Measurements from ENCODE around the gene RCBTB2. TPM values are rescaled to one million over a fixed set of nuclear protein-coding genes. Genes with fewer than 3 reads are reported as not detected.

Gene RCBTB2
- total RNA-seq, 4 donors from 2014 or later, result 2.6 to 72.0 (median 9.5) TPM

- intact Hi-C loops (cut with DNase I; ENCODE audit: low total_unique reads), result no loop called here
- Histone ChIP-seq H3K36me3 (no peaks in the 10 kb centered on the region), H3K27me3 (no peaks in the 10 kb centered on the region), H3K4me1 (no peaks in the 10 kb centered on the region), H3K9me3 (no peaks in the 10 kb centered on the region), H3K27ac (no peak overlapping the region), H3K4me3 (no peak overlapping the region)
- no peak for DNase-seq
- TF ChIP-seq POLR2A (IDR thresholded peaks at IDR 0.05) (no peak), CTCF (IDR thresholded peaks at IDR 0.05) (no peak)
Measured at GRCh38 chr13:48502601-48503319, 30.1 kb downstream of the RCBTB2 start.

- TF ChIP-seq POLR2A (IDR thresholded peaks at IDR 0.05) (no peak), CTCF (IDR thresholded peaks at IDR 0.05) (no peak)
Measured at GRCh38 chr13:48501705-48502104, 31.2 kb downstream of the RCBTB2 start.

DNA sequence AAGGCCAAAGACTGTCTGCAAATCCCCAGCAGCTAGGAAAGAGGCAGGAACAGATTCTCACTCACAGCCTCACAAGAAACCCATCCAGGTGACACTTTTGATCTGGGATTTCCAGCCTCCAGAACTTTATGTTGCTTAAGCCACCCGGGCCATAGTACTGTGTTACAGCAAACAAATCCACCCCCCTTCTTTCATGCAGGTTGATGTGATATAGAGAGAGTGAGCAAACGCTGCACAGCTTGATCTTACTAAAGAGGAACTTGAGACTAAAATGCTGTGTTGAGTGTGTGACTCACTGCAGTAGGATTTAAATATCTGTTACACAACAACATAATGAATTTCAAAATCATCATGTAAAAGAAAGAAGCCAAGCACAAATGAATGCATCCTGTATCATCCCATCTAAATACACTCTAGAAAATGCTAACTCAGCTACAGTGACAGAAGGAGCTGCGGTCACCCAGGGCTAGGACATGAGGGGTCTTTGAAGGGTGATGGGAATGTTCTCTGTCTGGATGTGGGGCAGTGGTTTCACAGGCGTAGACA is 32.2 kb downstream of the RCBTB2 start:
- no peak for TF ChIP-seq POLR2A (IDR thresholded peaks at IDR 0.05)
- TF ChIP-seq CTCF (IDR thresholded peaks at IDR 0.05), result no peak
- H3K4me3 ChIP-seq, result no peak overlapping the region
- H3K27ac ChIP-seq, result no peak overlapping the region
- intact Hi-C loops (cut with DNase I; ENCODE audit: low total_unique reads), result no loop called here
- DNase-seq, result no peak
- no peaks in the 10 kb centered on the region for H3K4me1 ChIP-seq
- H3K27me3 ChIP-seq, result no peaks in the 10 kb centered on the region
- no peaks in the 10 kb centered on the region for H3K9me3 ChIP-seq
- H3K36me3 ChIP-seq, result no peaks in the 10 kb centered on the region

More at GRCh38 chr13:48501705-48502104, 31.2 kb downstream of the RCBTB2 start:
- intact Hi-C loops (cut with DNase I; ENCODE audit: low total_unique reads), result no loop called here
- no peaks in the 10 kb centered on the region for H3K36me3 ChIP-seq
- H3K4me1 ChIP-seq, result no peaks in the 10 kb centered on the region
- DNase-seq, result no peak
- no peak overlapping the region for H3K4me3 ChIP-seq
- H3K9me3 ChIP-seq, result no peaks in the 10 kb centered on the region
- no peak overlapping the region for H3K27ac ChIP-seq
- no peaks in the 10 kb centered on the region for H3K27me3 ChIP-seq

DNA sequence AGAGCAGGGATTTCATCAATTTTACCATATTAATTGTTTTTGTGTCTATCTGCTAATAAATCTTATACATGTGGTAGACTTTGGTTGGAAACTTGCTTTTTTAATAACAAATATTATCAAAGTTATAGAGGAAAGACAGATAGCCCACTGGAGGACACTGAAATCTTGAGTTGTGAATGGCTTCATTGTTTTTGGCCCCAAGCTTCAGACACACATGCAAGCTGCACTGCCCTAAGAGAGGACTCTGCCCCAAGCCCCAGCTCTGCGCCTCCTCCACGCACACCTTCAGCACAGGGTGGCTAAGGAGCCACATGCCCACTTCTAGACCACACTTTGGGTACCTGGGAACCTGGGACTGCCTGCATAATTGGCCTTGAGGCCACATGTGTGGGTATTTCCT is 35.2 kb downstream of the RCBTB2 start:
- no peak overlapping the region for H3K4me3 ChIP-seq
- no peaks in the 10 kb centered on the region for H3K27me3 ChIP-seq
- H3K4me1 ChIP-seq, result no peaks in the 10 kb centered on the region
- H3K9me3 ChIP-seq, result no peaks in the 10 kb centered on the region
- H3K36me3 ChIP-seq, result no peaks in the 10 kb centered on the region
- no peak for DNase-seq
- no peak for TF ChIP-seq CTCF (IDR thresholded peaks at IDR 0.05)
- no peak for TF ChIP-seq POLR2A (IDR thresholded peaks at IDR 0.05)
- intact Hi-C loops (cut with DNase I; ENCODE audit: low total_unique reads), result no loop called here
- H3K27ac ChIP-seq, result no peak overlapping the region

DNA sequence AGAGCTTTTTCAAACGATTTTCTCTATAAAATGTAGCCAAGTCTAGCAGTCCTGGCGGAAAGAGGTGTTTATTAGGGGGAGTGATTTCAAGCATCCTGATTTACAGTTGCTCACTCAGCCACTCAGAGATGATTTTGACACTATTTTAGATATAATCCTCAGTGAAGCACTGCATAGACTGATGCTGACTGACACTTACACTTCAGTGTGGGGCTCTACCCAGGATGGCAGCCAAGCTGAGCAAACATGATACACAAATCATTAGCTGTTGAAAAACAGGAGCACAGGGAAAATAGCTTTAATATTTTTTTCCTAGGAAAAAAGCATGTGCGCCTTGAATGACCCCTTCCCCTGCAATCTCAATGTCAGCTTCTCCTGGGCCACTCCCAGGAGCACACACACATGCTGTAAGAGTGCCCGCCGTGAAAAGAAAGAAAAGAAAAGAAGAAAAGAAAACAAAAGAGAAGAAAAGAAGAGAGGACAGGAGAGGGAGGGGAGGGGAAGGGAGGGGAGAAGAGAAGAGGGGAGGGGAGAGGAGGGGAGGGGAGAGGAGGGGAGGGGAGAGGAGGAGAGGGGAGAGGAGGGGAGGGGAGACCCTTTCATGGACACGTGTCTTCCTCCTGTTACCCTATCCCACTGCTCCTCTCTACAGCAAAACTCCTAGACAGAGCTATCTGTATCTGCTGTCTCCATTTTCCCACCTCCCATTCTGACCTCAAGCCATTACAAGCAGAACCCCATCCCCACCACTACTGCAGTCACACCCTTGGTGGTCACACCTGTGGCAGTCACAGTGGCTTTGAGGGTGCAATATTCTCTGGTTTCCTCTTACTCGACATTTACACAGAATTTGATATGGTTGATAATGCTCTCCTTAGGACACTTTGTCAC is 36.4 kb downstream of the RCBTB2 start:
- H3K4me3 ChIP-seq, result no peak overlapping the region
- no peaks in the 10 kb centered on the region for H3K4me1 ChIP-seq
- DNase-seq, result no peak
- H3K36me3 ChIP-seq, result no peaks in the 10 kb centered on the region
- no peak for TF ChIP-seq POLR2A (IDR thresholded peaks at IDR 0.05)
- no peak for TF ChIP-seq CTCF (IDR thresholded peaks at IDR 0.05)
- H3K27me3 ChIP-seq, result no peaks in the 10 kb centered on the region
- H3K9me3 ChIP-seq, result no peaks in the 10 kb centered on the region
- H3K27ac ChIP-seq, result peak overlapping the region in 1 of 2 donors; percentile 60
- intact Hi-C loops (cut with DNase I; ENCODE audit: low total_unique reads), result no loop called here
